ENCODE data around the gene LARGE2. TPM values are rescaled to one million over a fixed set of nuclear protein-coding genes. Genes with fewer than 3 reads are reported as not detected.

LARGE2 gene
- total and polyA plus RNA-seq, 2 of the 13 experiments (the other 11 are each of a cell fraction or from before 2014, with no cell fraction given), result 8.5 to 21.6 TPM

DNA sequence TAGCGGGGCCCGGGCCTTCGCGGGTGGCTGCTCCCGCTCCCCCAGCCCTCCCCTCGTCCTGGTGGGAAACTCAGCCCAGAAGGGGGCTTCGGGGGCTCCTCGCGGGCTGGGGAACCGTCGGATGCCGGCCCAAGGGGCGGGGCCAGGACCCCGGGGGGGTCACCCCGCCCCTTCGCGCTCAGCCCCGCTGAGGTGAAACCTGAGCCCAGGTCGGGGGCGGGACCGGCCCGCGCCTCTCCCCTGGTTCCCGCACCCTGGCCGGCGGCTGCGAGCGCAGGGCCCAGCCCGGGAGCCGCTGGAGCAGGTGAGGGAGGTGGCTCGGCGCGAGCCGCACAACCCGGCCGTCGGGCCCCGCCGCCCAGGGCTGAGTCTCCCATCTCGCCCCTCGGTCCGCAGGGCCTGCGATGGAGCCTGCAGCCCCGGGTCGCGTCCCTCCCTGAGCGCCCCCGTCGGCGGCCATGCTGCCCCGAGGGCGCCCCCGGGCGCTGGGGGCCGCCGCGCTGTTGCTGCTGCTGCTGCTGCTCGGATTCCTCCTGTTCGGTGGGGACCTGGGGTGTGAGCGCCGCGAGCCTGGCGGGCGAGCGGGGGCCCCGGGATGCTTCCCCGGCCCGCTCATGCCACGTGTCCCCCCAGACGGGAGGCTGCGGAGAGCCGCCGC, at the start of gene LARGE2 (continued):
- TF ChIP-seq, protein P1, sequence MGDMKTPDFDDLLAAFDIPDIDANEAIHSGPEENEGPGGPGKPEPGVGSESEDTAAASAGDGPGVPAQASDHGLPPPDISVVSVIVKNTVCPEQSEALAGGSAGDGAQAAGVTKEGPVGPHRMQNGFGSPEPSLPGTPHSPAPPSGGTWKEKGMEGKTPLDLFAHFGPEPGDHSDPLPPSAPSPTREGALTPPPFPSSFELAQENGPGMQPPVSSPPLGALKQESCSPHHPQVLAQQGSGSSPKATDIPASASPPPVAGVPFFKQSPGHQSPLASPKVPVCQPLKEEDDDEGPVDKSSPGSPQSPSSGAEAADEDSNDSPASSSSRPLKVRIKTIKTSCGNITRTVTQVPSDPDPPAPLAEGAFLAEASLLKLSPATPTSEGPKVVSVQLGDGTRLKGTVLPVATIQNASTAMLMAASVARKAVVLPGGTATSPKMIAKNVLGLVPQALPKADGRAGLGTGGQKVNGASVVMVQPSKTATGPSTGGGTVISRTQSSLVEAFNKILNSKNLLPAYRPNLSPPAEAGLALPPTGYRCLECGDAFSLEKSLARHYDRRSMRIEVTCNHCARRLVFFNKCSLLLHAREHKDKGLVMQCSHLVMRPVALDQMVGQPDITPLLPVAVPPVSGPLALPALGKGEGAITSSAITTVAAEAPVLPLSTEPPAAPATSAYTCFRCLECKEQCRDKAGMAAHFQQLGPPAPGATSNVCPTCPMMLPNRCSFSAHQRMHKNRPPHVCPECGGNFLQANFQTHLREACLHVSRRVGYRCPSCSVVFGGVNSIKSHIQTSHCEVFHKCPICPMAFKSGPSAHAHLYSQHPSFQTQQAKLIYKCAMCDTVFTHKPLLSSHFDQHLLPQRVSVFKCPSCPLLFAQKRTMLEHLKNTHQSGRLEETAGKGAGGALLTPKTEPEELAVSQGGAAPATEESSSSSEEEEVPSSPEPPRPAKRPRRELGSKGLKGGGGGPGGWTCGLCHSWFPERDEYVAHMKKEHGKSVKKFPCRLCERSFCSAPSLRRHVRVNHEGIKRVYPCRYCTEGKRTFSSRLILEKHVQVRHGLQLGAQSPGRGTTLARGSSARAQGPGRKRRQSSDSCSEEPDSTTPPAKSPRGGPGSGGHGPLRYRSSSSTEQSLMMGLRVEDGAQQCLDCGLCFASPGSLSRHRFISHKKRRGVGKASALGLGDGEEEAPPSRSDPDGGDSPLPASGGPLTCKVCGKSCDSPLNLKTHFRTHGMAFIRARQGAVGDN (CRISPR knock-in tag; IDR thresholded peaks at IDR 0.05), result peak; percentile 34; the same call in 1 of the 2 replicates
- TF ChIP-seq ZNF138 (CRISPR knock-in tag; IDR thresholded peaks at IDR 0.05; ENCODE audit: low read depth), result no peak
- 0 out of 2 replicates have a peak, but pooled peaks have one; percentile 16 for TF ChIP-seq WIZ (CRISPR knock-in tag; IDR thresholded peaks at IDR 0.05)
- TF ChIP-seq SRF (IDR thresholded peaks at IDR 0.05; ENCODE audit: low read depth, low read length), result no peak
- TF ChIP-seq ZNF709 (CRISPR knock-in tag; IDR thresholded peaks at IDR 0.05), result 0 out of 2 replicates have a peak, but pooled peaks have one; percentile 6
- TF ChIP-seq ATF7-NPFF (CRISPR knock-in tag; IDR thresholded peaks at IDR 0.05; ENCODE audit: low read depth), result 0 out of 2 replicates have a peak, but pooled peaks have one; percentile 14
- TF ChIP-seq ZNF652 (CRISPR knock-in tag; IDR thresholded peaks at IDR 0.05; ENCODE audit: borderline replicate concordance, low read depth), result no peak
- TF ChIP-seq, protein P2, sequence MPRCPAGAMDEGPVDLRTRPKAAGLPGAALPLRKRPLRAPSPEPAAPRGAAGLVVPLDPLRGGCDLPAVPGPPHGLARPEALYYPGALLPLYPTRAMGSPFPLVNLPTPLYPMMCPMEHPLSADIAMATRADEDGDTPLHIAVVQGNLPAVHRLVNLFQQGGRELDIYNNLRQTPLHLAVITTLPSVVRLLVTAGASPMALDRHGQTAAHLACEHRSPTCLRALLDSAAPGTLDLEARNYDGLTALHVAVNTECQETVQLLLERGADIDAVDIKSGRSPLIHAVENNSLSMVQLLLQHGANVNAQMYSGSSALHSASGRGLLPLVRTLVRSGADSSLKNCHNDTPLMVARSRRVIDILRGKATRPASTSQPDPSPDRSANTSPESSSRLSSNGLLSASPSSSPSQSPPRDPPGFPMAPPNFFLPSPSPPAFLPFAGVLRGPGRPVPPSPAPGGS (CRISPR knock-in tag; IDR thresholded peaks at IDR 0.05), result 0 out of 2 replicates have a peak, but pooled peaks have one; percentile 22
- peak; percentile 8; the same call in 1 of the 2 replicates for TF ChIP-seq MTA1 (CRISPR knock-in tag; IDR thresholded peaks at IDR 0.05; ENCODE audit: borderline replicate concordance)
- 0 out of 2 replicates have a peak, but pooled peaks have one; percentile 21 for TF ChIP-seq KLF6 (CRISPR knock-in tag; IDR thresholded peaks at IDR 0.05)
- peak; percentile 38 for TF ChIP-seq ZNF883 (CRISPR knock-in tag; IDR thresholded peaks at IDR 0.05; ENCODE audit: not compliant biosample characterization)
- no peak for TF ChIP-seq RBM39 (IDR thresholded peaks at IDR 0.05; ENCODE audit: low read depth, low read length, poor library complexity, severe bottlenecking)
- TF ChIP-seq, protein P3, sequence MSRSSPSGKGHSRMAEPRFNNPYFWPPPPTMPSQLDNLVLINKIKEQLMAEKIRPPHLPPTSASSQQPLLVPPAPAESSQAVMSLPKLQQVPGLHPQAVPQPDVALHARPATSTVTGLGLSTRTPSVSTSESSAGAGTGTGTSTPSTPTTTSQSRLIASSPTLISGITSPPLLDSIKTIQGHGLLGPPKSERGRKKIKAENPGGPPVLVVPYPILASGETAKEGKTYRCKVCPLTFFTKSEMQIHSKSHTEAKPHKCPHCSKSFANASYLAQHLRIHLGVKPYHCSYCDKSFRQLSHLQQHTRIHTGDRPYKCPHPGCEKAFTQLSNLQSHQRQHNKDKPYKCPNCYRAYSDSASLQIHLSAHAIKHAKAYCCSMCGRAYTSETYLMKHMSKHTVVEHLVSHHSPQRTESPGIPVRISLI (CRISPR knock-in tag; IDR thresholded peaks at IDR 0.05; ENCODE audit: borderline replicate concordance), result no peak
- TF ChIP-seq TBP (CRISPR knock-in tag; IDR thresholded peaks at IDR 0.05), result 0 out of 2 replicates have a peak, but pooled peaks have one; percentile 44
- TF ChIP-seq SMAD3 (CRISPR knock-in tag; IDR thresholded peaks at IDR 0.05), result no peak
- peak; percentile 22; the same call in 1 of the 2 replicates for TF ChIP-seq PHF21A (CRISPR knock-in tag; IDR thresholded peaks at IDR 0.05)
- no peak; the same call in 1 of the 2 replicates for TF ChIP-seq ZNF547 (CRISPR knock-in tag; IDR thresholded peaks at IDR 0.05)
- TF ChIP-seq ZNF446 (CRISPR knock-in tag; IDR thresholded peaks at IDR 0.05), result no peak; the same call in none of the 2 replicates
- peak; percentile 52; the same call in 1 of the 2 replicates for TF ChIP-seq ZFP82 (CRISPR knock-in tag; IDR thresholded peaks at IDR 0.05; ENCODE audit: borderline replicate concordance)
- peak; percentile 3 for TF ChIP-seq HNRNPLL (IDR thresholded peaks at IDR 0.05; ENCODE audit: low read depth, low read length, poor library complexity, severe bottlenecking)
- TF ChIP-seq, protein P4, sequence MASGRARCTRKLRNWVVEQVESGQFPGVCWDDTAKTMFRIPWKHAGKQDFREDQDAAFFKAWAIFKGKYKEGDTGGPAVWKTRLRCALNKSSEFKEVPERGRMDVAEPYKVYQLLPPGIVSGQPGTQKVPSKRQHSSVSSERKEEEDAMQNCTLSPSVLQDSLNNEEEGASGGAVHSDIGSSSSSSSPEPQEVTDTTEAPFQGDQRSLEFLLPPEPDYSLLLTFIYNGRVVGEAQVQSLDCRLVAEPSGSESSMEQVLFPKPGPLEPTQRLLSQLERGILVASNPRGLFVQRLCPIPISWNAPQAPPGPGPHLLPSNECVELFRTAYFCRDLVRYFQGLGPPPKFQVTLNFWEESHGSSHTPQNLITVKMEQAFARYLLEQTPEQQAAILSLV (CRISPR knock-in tag; IDR thresholded peaks at IDR 0.05; ENCODE audit: borderline replicate concordance), result 0 out of 2 replicates have a peak, but pooled peaks have one; percentile 11

Measured in HepG2 (cell line).